IMR-90 (cell line): ENCODE data around the gene KRT35. TPM values are rescaled to one million over a fixed set of nuclear protein-coding genes. Genes with fewer than 3 reads are reported as not detected.

Experiments used
- ATAC-seq: fragments of 200-7000 bp; cut with Tn5 transposase; 2 replicates; pipeline ENCODE4 v1.9.1; 2020; ENCODE audit warnings: low read depth, mild to moderate bottlenecking, moderate library complexity
- BruUV-seq: library from RNA; stranded (reverse); fragments of 400-500 nt; replicated peaks from 2 replicates; lab custom pipeline; 2021; lab: Mats Ljungman, UMichigan
- CTCF ChIA-PET: fragments of 300-600 bp; formaldehyde crosslinking; extraction: SDS; loops from one replicate; lab custom pipeline; 2021; ENCODE audit warnings: antibody characterized with exemption; lab: Yijun Ruan, JAX
- POLR2A ChIA-PET: fragments of 300-600 bp; sonication (Branson Sonifier 250); formaldehyde crosslinking; loops from one replicate; lab custom pipeline; 2022; ENCODE audit warnings: antibody characterized with exemption; ENCODE audit not compliant: unreplicated experiment; lab: Charles Lee
- DNase-seq: peaks from one replicate; pipeline ENCODE4 v3.0.0; 2013
- H2AFZ ChIP-seq: replicated peaks from 2 replicates; pipeline ENCODE3; 2013; ENCODE audit warnings: low read length, mild to moderate bottlenecking; ENCODE audit not compliant: poor library complexity
- H2AK5ac ChIP-seq: 2 replicates; pipeline ENCODE4 v1.6.1; 2013; ENCODE audit warnings: low read depth, low read length, inconsistent platforms
- H2AK9ac ChIP-seq: replicated peaks from 2 replicates; pipeline ENCODE3; 2013; ENCODE audit warnings: mild to moderate bottlenecking, low read depth, low read length, moderate library complexity; ENCODE audit not compliant: poor library complexity
- H2BK120ac ChIP-seq: 2 replicates; pipeline ENCODE4 v1.6.1; 2013; ENCODE audit warnings: low read depth, low read length, inconsistent platforms
- H2BK15ac ChIP-seq: 3 replicates; pipeline ENCODE4 v1.6.1; 2013; ENCODE audit warnings: low read depth, low read length, inconsistent platforms
- H2BK20ac ChIP-seq: 2 replicates; pipeline ENCODE4 v1.6.1; 2013; ENCODE audit warnings: low read depth, mild to moderate bottlenecking, inconsistent platforms, low read length, moderate library complexity
- H2BK5ac ChIP-seq: 2 replicates; pipeline ENCODE4 v1.6.1; 2013; ENCODE audit warnings: mild to moderate bottlenecking, low read depth, low read length, inconsistent platforms; ENCODE audit not compliant: poor library complexity, severe bottlenecking
- H3K14ac ChIP-seq: replicated peaks from 2 replicates; pipeline ENCODE4 v1.6.1; 2013; ENCODE audit warnings: low read depth, low read length, inconsistent platforms
- H3K18ac ChIP-seq: 2 replicates; pipeline ENCODE4 v1.6.1; 2013; ENCODE audit warnings: low read depth, low read length, control low read depth
- H3K23ac ChIP-seq: 2 replicates; pipeline ENCODE4 v1.6.1; 2013; ENCODE audit warnings: low read depth, low read length, inconsistent platforms
- H3K27ac ChIP-seq: 2 replicates; pipeline ENCODE4 v1.5.1; 2013; ENCODE audit warnings: mild to moderate bottlenecking, control low read depth, low read length; ENCODE audit not compliant: insufficient read depth
- H3K27me3 ChIP-seq: 2 replicates; pipeline ENCODE4 v1.6.1; 2013; ENCODE audit warnings: low read length; ENCODE audit not compliant: control insufficient read depth, insufficient read depth
- H3K36me3 ChIP-seq: 2 replicates; pipeline ENCODE4 v1.6.1; 2013; ENCODE audit warnings: low read length, mixed read lengths; ENCODE audit not compliant: control insufficient read depth, insufficient read depth
- H3K4ac ChIP-seq: 2 replicates; pipeline ENCODE4 v1.6.1; 2013; ENCODE audit warnings: low read depth, low read length, inconsistent platforms
- H3K4me1 ChIP-seq: 2 replicates; pipeline ENCODE4 v1.6.1; 2013; ENCODE audit warnings: low read length, mixed read lengths; ENCODE audit not compliant: control insufficient read depth, insufficient read depth
- H3K4me2 ChIP-seq: 2 replicates; pipeline ENCODE4 v1.6.1; 2013; ENCODE audit warnings: low read depth, mild to moderate bottlenecking, control low read depth, low read length, moderate library complexity
- H3K4me3 ChIP-seq: 2 replicates; pipeline ENCODE4 v1.5.1; 2013; ENCODE audit warnings: low read depth, mild to moderate bottlenecking, control low read depth, low read length, moderate library complexity; ENCODE audit not compliant: insufficient read depth
- H3K56ac ChIP-seq: 2 replicates; pipeline ENCODE4 v1.6.1; 2013; ENCODE audit warnings: low read length, inconsistent platforms; ENCODE audit not compliant: insufficient read depth; ENCODE audit errors: extremely low read depth
- H3K79me1 ChIP-seq, 2 experiments: 2 replicates each; pipeline ENCODE4 v1.6.1; 2013; ENCODE audit warnings: low read length in 2 of 2, inconsistent platforms in 1 of 2, low read depth in 1 of 2
- H3K9ac ChIP-seq: 2 replicates; pipeline ENCODE4 v1.6.1; 2013; ENCODE audit warnings: low read depth, low read length, control low read depth
- H3K9me1 ChIP-seq: 2 replicates; pipeline ENCODE4 v1.6.1; 2013; ENCODE audit warnings: low read length, inconsistent platforms; ENCODE audit not compliant: insufficient read depth
- H3K9me3 ChIP-seq: 2 replicates; pipeline ENCODE4 v1.6.1; 2013; ENCODE audit warnings: low read length; ENCODE audit not compliant: control insufficient read depth, insufficient read depth
- H4K20me1 ChIP-seq: 2 replicates; pipeline ENCODE4 v1.6.1; 2013; ENCODE audit warnings: low read length, inconsistent platforms; ENCODE audit not compliant: insufficient read depth
- H4K5ac ChIP-seq: 2 replicates; pipeline ENCODE4 v1.6.1; 2013; ENCODE audit warnings: mild to moderate bottlenecking, low read depth, low read length, control low read depth
- H4K8ac ChIP-seq, 2 experiments: 2 replicates each; pipeline ENCODE4 v1.6.1; 2013; ENCODE audit warnings: low read depth in 2 of 2, low read length in 2 of 2, control low read depth in 1 of 2, inconsistent platforms in 1 of 2
- H4K91ac ChIP-seq: 2 replicates; pipeline ENCODE4 v1.6.1; 2013; ENCODE audit warnings: low read depth, low read length, inconsistent platforms; ENCODE audit not compliant: insufficient read depth
- BHLHE40 ChIP-seq: fragments of 150-350 bp; IDR thresholded peaks from 2 replicates; pipeline ENCODE4 v1.6.1; 2016; ENCODE audit warnings: mild to moderate bottlenecking, low read depth, low read length
- CEBPB ChIP-seq: IDR thresholded peaks from 2 replicates; pipeline ENCODE4 v1.6.1; 2012; ENCODE audit warnings: low read depth, low read length, improper control_type of control experiment
- CHD1 ChIP-seq: IDR thresholded peaks from 2 replicates; pipeline ENCODE4 v1.6.1; 2012; ENCODE audit warnings: low read depth, low read length, improper control_type of control experiment
- FOS ChIP-seq: fragments of 150-350 bp; IDR thresholded peaks from 2 replicates; pipeline ENCODE4 v1.6.1; 2016; ENCODE audit warnings: low read depth, low read length
- MAFK ChIP-seq: IDR thresholded peaks from 2 replicates; pipeline ENCODE4 v1.6.1; 2012; ENCODE audit warnings: low read depth, low read length, improper control_type of control experiment
- MAZ ChIP-seq: IDR thresholded peaks from 2 replicates; pipeline ENCODE4 v1.6.1; 2012; ENCODE audit warnings: low read depth, mild to moderate bottlenecking, low read length, improper control_type of control experiment, moderate library complexity, borderline replicate concordance
- MXI1 ChIP-seq: IDR thresholded peaks from 2 replicates; pipeline ENCODE4 v1.6.1; 2012; ENCODE audit warnings: low read depth, mild to moderate bottlenecking, low read length, moderate library complexity, borderline replicate concordance
- NFE2L2 ChIP-seq: fragments of 150-350 bp; IDR thresholded peaks from 2 replicates; pipeline ENCODE4 v1.6.1; 2016; ENCODE audit warnings: low read depth, mild to moderate bottlenecking, low read length
- POLR2A ChIP-seq: IDR thresholded peaks from 2 replicates; pipeline ENCODE4 v1.6.1; 2012; ENCODE audit warnings: mild to moderate bottlenecking, low read depth, low read length
- RAD21 ChIP-seq: IDR thresholded peaks from 2 replicates; pipeline ENCODE4 v1.6.1; 2012; ENCODE audit warnings: low read length, improper control_type of control experiment
- RCOR1 ChIP-seq: IDR thresholded peaks from 2 replicates; pipeline ENCODE4 v1.6.1; 2012; ENCODE audit warnings: mild to moderate bottlenecking, low read length, improper control_type of control experiment; ENCODE audit not compliant: insufficient replicate concordance
- RFX5 ChIP-seq: IDR thresholded peaks from 2 replicates; pipeline ENCODE4 v1.8.0; 2012; ENCODE audit warnings: low read depth, mild to moderate bottlenecking, low read length, moderate library complexity
- SMC3 ChIP-seq: fragments of 150-350 bp; IDR thresholded peaks from 2 replicates; pipeline ENCODE4 v1.6.1; 2016; ENCODE audit warnings: low read depth, mild to moderate bottlenecking, antibody characterized with exemption, low read length, moderate library complexity
- WGBS, 2 experiments: methylation state at CpG; one replicate each; pipeline versions ENCODE4 v1.1.5 to v1.1.7; 2013; ENCODE audit warnings: missing lambda C conversion rate in 2 of 2; ENCODE audit not compliant: insufficient read length in 1 of 2; ENCODE audit errors: extremely low coverage in 2 of 2; 5-methylcytosine and 5-hydroxymethylcytosine counted together
- dilution Hi-C: fragments of 300-500 bp; cut with HindIII; formaldehyde crosslinking; loops from one replicate; pipeline ENCODE4 v1.14.3; 2018; ENCODE audit warnings: low sequenced_read_pairs; ENCODE audit not compliant: unreplicated experiment
- in situ Hi-C: fragments of 300-500 bp; cut with MboI; formaldehyde crosslinking; loops from 3 replicates; pipeline ENCODE4 v1.14.3; 2019; ENCODE audit warnings: low sequenced_read_pairs, inconsistent platforms, mixed read lengths
- intact Hi-C: fragments of 100-400 bp; cut with micrococcal nuclease; formaldehyde crosslinking; loops from 2 replicates; pipeline ENCODE4 v1.10.0; 2022
- polyA plus RNA-seq, 3 experiments: library from polyadenylated mRNA; depleted of rRNA; stranded (reverse); fragments of >200 nt; gene quantifications; 2 replicates each; pipeline ENCODE4 v1.2.3, GENCODE V29; 2012; ENCODE audit warnings: low replicate concordance in 1 of 3
- total RNA-seq: library from RNA; depleted of rRNA; stranded (reverse); fragments of >200 nt; gene quantifications from 2 replicates; pipeline ENCODE4 v1.2.3, GENCODE V29; 2012
- TF ChIP-seq, protein P1 (sequence below): fragments of 150-350 bp; IDR thresholded peaks from 2 replicates; pipeline ENCODE4 v1.6.1; 2017; ENCODE audit warnings: mild to moderate bottlenecking, antibody characterized with exemption, low read length, low read depth
- TF ChIP-seq, protein P2 (sequence below): fragments of 150-350 bp; IDR thresholded peaks from 2 replicates; pipeline ENCODE4 v1.6.1; 2016; ENCODE audit warnings: low read depth, mild to moderate bottlenecking, low read length, moderate library complexity, borderline replicate concordance
- TF ChIP-seq, protein P3 (sequence below): conservative IDR thresholded peaks from 2 replicates; pipeline ENCODE4 v1.5.1; 2012; ENCODE audit warnings: mild to moderate bottlenecking, low read depth, low read length, improper control_type of control experiment

KRT35 gene
- total and polyA plus RNA-seq, 2 of the 4 experiments (the other 2 are of a cell fraction), result not detected

- dilution Hi-C loops, result no loop called here
- H2BK20ac ChIP-seq, result no peak overlapping the region
- H3K18ac ChIP-seq, result no peak overlapping the region
- BruUV-seq, result no TSS peak
- DNase-seq (no peak), ATAC-seq (no peak)
- H3K9ac ChIP-seq, result no peak overlapping the region
- no peak overlapping the region for H4K5ac ChIP-seq
- 88% methylated on average over 6 of the region's 8 CpGs; no CpG with 5 or more reads in 1 of the 2 experiments for WGBS, 2 experiments
- no peaks in the 10 kb centered on the region for H3K4me1 ChIP-seq
- H3K4me3 ChIP-seq, result no peak overlapping the region
- peaks cover 2% of the 10 kb centered on the region; the same call in 1 of the 2 replicates for H3K9me3 ChIP-seq
- H4K91ac ChIP-seq, result no peak overlapping the region
- no peaks in the 10 kb centered on the region for H4K20me1 ChIP-seq
- peaks cover 3% of the 10 kb centered on the region; the same call in 1 of the 2 replicates for H3K9me1 ChIP-seq
- H3K36me3 ChIP-seq, result no peaks in the 10 kb centered on the region
- H4K8ac ChIP-seq, result no peak overlapping the region
- H2BK15ac ChIP-seq, result no peak overlapping the region
- no peaks in the 10 kb centered on the region for H3K79me1 ChIP-seq
- 0 out of 2 replicates have a peak overlapping the region, but pooled peaks have one; percentile 51 for H2AK5ac ChIP-seq
- POLR2A ChIA-PET, result no interaction called here
- H2BK5ac ChIP-seq, result no peak overlapping the region
- H3K27ac ChIP-seq, result no peak overlapping the region
- CTCF ChIA-PET, result no interaction called here
- H3K14ac ChIP-seq, result no peak overlapping the region
- intact Hi-C loops, result no loop called here
- TF ChIP-seq MXI1, result no peak
- no peak for TF ChIP-seq RFX5
- TF ChIP-seq FOS, result no peak
- TF ChIP-seq NFE2L2, result no peak
- TF ChIP-seq BHLHE40, result no peak
- TF ChIP-seq RCOR1, result no peak
- no peak for TF ChIP-seq MAZ
- TF ChIP-seq CHD1, result no peak
- no peak for TF ChIP-seq RAD21
- TF ChIP-seq, protein P1, sequence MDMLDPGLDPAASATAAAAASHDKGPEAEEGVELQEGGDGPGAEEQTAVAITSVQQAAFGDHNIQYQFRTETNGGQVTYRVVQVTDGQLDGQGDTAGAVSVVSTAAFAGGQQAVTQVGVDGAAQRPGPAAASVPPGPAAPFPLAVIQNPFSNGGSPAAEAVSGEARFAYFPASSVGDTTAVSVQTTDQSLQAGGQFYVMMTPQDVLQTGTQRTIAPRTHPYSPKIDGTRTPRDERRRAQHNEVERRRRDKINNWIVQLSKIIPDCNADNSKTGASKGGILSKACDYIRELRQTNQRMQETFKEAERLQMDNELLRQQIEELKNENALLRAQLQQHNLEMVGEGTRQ, result no peak
- TF ChIP-seq, protein P2, sequence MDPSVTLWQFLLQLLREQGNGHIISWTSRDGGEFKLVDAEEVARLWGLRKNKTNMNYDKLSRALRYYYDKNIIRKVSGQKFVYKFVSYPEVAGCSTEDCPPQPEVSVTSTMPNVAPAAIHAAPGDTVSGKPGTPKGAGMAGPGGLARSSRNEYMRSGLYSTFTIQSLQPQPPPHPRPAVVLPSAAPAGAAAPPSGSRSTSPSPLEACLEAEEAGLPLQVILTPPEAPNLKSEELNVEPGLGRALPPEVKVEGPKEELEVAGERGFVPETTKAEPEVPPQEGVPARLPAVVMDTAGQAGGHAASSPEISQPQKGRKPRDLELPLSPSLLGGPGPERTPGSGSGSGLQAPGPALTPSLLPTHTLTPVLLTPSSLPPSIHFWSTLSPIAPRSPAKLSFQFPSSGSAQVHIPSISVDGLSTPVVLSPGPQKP, result no peak
- TF ChIP-seq, protein P3, sequence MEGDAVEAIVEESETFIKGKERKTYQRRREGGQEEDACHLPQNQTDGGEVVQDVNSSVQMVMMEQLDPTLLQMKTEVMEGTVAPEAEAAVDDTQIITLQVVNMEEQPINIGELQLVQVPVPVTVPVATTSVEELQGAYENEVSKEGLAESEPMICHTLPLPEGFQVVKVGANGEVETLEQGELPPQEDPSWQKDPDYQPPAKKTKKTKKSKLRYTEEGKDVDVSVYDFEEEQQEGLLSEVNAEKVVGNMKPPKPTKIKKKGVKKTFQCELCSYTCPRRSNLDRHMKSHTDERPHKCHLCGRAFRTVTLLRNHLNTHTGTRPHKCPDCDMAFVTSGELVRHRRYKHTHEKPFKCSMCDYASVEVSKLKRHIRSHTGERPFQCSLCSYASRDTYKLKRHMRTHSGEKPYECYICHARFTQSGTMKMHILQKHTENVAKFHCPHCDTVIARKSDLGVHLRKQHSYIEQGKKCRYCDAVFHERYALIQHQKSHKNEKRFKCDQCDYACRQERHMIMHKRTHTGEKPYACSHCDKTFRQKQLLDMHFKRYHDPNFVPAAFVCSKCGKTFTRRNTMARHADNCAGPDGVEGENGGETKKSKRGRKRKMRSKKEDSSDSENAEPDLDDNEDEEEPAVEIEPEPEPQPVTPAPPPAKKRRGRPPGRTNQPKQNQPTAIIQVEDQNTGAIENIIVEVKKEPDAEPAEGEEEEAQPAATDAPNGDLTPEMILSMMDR, result no peak
- no peak for TF ChIP-seq MAFK
- TF ChIP-seq POLR2A, result no peak
- TF ChIP-seq CEBPB, result no peak
- TF ChIP-seq SMC3, result no peak
- H3K27me3 ChIP-seq, result peaks cover 16% of the 10 kb centered on the region
- no peak overlapping the region for H3K4ac ChIP-seq
- no peak overlapping the region for H3K4me2 ChIP-seq
- H2AK9ac ChIP-seq, result no peak overlapping the region
- no peak overlapping the region for H2BK120ac ChIP-seq
- H3K56ac ChIP-seq, result no peak overlapping the region
- H3K23ac ChIP-seq, result no peak overlapping the region
- H2AFZ ChIP-seq, result no peak overlapping the region
- in situ Hi-C loops, result no loop called here
These were observed 2.7 kb downstream of the KRT35 start for GRCh38 chr17:41478237-41478636.
